Measurements from ENCODE around the gene SOX12.
"Not testable (repeated sequence)": the region's sequence is repeated elsewhere in the genome, so short reads cannot be mapped to it uniquely, and the experiment has no call there.

The SOX12 gene

DNA sequence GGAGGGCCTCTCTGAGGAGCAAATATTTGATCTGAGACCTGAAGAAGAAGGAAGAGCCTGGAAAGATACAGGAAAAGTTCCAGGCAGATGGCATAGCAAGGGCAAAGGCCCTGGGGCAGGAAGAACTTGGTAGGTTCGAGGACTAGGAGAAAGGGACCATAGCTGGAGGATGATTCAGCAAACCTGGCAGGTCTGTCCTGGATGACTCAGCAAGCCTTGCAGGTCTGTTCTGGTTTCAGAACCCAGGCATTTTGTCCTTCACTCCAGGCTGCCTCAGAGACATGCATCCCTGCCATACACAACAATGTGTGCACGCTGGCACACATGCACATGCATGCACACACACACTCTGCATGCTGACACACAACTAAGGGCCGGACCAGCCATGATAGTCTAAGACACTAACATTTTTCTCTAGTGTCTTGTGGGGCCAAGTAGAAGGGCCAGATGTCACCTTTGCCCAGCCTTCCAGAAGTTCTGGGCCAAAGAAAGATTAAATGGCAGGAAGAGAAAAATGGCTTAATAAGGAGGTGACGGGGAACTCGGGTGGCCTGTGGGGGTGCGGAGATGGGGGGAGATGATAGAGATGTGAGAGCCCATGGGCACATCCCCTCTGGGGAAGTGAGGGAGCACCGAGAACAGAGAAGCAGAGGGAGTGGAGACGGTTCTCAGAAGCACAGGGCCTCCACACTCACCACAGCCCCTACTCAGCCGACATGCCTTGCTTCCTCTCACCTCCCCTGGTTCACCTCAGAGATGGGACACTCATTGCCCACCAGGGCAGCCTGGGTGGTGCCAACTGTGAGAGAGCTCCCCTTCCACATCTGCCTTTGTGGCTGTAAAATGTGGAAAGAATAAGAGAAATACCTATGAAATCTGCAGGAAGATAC lies 39.8 kb downstream of the SOX12 start:
- no peak for DNase-seq

GRCh38 chr20:366041-366718 lies 40.8 kb downstream of the SOX12 start:
- DNase-seq = no peak

DNA sequence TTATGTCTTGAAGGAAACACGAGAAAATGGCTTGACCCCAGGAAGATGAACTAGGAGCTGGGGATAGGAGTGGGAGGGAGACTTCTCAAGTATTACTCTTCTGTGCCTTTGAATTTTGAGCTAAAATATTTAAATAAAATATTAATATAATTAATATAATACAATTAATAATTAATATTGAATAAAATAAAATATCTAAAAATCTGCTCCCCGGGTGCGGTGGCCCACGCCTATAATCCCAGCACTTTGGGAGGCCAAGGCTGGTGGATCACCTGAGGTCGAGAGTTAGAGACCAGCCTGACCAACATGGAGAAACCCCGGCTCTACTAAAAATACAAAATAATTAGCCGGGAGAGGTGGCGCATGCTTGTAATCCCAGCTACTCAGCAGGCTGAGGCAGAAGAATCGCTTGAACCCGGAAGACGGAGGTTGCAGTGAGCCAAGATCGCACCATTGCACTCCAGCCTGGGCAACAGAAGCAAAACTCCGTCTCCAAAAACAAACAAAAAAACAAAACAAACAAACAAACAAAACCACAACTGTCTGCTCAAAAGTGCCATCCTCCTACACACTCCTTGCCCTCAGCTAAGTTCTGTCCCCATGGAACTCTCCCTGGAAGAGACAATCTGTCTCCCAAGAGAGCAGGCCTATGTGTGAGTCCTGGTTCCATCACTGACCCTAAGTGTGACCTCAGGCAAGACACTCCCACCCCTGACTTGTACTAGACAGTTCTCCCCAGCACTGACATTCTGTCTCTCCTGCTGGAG lies 41.5 kb downstream of the SOX12 start:
- DNase-seq = no peak

DNA sequence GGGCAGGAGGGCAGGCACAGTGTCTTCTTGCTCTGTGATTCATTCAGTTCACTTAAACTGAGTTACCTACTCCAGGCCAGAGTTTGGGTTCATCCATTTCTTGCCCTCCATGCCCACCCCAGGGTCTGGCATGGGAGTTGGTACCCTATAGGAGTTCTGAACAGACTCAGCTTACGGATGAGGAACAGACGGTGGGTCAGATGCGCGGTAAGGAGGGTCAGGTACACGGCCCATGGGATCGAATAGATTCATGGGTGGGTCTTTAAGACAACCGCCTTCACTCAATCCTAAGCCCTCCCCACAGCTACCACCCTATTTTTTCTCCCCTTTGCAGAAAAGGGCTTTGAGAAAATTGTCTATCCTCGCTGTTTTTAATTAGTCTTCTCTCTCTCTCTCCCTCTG lies 42.1 kb downstream of the SOX12 start:
- DNase-seq = no peak

DNA sequence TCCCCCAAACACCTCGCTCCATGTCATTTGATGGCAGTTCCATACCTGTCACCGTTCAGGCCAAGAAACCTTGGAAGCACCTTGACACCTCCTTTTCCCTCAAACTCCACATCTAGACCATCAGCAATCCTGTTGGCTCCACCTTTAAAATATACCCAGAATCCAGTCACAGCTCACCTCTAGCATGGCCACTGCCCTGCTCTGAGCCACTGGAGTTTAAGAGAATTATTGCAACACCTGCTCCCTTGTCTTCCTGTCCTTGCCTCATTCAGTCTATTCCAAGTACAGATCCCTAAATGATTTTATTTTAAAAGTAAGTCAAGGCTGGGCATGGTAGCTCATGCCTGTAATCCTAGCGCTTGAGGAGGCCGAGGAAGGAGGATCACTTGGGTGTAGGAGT lies 43.6 kb downstream of the SOX12 start:
- no peak for DNase-seq

GRCh38 chr20:370151-370600 lies 44.8 kb downstream of the SOX12 start:
- no peak for DNase-seq

- no peak for DNase-seq
Measured at GRCh38 chr20:370977-371754, 45.8 kb downstream of the SOX12 start.

- DNase-seq = no peak
Measured at GRCh38 chr20:371755-372542, 46.6 kb downstream of the SOX12 start.

DNA sequence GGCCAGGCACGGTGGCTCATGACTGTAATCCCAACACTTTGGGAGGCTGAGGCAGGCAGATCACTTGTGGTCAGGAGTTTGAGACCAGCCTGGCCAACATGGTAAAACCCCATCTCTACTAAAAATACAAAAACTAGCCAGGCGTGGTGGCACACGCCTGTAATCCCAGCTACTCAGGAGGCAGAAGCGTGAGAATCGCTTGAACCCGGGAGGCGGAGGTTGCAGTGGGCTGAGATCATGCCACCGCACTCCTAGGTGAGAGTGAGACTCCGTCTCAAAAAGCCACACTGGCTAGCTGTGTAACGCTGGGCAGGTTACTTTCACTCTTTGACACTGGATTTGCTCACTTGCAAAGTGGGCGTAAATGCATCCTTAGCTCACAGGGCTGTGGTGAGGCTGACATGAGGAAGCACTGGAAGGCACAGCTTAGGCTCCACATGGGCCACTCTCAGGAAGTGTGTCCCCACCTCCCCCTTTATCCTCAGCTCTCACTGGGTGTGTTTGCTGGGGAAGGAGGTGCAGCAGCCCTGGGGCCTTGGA lies 47.3 kb downstream of the SOX12 start:
- not testable (repeated sequence) for DNase-seq

DNA sequence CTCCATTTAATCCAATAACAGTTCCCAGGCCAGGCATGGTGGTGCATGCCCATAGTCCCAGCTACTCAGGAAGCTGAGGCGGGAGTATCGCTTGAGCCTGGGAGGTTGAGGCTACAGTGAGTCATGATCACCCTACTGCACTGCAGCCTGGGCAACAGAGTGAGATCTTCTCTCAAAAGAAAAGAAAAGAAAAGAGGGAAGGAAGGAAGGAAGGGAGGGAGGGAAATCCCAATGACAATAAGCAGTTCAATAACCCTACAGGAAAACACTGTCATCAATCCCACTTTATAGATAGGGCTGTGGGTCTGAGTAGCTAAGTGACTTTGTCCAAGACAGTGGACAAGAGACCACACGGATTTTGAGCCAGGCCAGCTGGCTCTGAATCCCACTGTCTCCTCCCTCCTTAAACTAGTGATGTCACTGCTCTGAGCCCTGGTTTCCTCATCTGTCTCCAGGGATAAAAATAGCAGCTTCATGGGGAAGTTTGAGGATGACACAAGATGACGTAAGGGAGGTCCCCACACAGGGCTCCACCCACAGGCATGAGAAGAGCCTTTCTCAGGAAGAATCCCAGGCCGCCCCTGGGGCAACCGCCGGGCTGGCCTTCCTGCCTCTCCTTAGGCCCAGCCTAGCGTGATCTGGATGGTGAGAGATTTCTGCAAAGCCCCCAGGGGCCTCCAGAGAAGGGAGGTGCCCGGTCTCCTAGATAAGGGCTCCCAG lies 48.0 kb downstream of the SOX12 start:
- DNase-seq = no peak

GRCh38 chr20:375265-375889 lies 50.0 kb downstream of the SOX12 start:
- no peak for DNase-seq

- no peak for DNase-seq
Measured at GRCh38 chr20:376089-376488, 50.7 kb downstream of the SOX12 start.

DNA sequence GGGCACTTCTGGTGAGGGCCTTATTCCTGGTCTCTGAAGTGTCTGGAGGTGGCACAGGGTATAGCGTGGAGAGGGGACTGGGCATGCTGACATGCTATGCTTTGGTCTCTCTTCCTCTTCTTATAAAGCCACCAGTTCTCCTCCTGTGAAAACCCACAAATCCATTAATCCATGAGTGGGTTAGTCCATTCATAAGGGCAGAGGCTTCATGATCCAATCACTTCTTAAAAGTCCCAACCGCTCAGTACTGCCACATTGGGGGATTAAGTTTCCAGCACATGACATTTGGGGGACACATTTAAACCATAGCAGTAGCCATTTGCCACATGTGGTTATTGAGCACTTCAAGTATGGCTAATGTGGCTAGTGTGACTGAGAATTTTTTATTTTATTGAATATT lies 51.4 kb downstream of the SOX12 start:
- DNase-seq = no peak

- DNase-seq = not testable (repeated sequence)
Measured at GRCh38 chr20:377578-377977, 52.2 kb downstream of the SOX12 start.

GRCh38 chr20:378961-379336 lies 53.6 kb downstream of the SOX12 start:
- no peak for DNase-seq

Measured in stimulated activated naive CD4-positive, alpha-beta T cell treated with Interleukin-2 at 50 U/mL for 16 hours (primary cell).